Measurements from ENCODE around the gene TACC2. TPM values are rescaled to one million over a fixed set of nuclear protein-coding genes. Genes with fewer than 3 reads are reported as not detected.

TACC2 gene
- total RNA-seq, 4 donors from 2014 or later = 31.0 to 52.5 (median 42.2) TPM

DNA sequence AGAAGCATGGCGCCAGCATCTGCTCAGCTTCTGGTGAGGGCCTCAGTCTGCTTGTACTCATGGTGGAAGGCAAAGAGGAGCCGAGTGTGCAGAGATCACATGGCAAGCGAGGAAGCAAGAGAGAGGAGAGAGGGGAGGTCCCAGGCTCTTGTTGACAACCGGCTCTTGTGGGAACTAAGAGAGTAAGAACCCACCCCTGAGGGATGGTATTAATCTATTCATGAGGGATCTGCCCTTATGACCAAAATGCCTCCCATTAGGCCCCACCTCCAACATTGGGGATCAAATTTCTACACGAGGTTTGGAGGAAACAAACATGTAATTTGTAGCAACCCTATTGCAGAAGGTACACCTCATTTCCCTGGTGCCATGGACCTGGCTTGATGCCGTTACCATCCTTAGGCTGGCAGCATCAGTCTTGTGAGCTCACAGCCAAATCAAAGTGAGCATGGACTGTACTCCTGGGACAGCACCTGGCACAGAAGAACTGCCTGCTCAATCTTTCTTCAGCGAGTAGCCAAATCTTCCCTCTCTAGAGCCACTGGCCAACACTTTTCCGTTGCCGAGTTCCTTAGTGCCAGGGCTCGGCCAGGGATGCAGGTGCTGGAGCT lies 288.7 kb downstream of the TACC2 start:
- H3K9me3 ChIP-seq = no peaks in the 10 kb centered on the region
- WGBS, 2 donors = 80 to 83% methylated on average over 10 of the region's 10 CpGs
- TF ChIP-seq EP300 (IDR thresholded peaks at IDR 0.05) (no peak), POLR2A (IDR thresholded peaks at IDR 0.05) (no peak)
- TF ChIP-seq, protein P1, sequence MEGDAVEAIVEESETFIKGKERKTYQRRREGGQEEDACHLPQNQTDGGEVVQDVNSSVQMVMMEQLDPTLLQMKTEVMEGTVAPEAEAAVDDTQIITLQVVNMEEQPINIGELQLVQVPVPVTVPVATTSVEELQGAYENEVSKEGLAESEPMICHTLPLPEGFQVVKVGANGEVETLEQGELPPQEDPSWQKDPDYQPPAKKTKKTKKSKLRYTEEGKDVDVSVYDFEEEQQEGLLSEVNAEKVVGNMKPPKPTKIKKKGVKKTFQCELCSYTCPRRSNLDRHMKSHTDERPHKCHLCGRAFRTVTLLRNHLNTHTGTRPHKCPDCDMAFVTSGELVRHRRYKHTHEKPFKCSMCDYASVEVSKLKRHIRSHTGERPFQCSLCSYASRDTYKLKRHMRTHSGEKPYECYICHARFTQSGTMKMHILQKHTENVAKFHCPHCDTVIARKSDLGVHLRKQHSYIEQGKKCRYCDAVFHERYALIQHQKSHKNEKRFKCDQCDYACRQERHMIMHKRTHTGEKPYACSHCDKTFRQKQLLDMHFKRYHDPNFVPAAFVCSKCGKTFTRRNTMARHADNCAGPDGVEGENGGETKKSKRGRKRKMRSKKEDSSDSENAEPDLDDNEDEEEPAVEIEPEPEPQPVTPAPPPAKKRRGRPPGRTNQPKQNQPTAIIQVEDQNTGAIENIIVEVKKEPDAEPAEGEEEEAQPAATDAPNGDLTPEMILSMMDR (IDR thresholded peaks at IDR 0.05) = no peak
- H3K4me3 ChIP-seq = no peak overlapping the region
- H3K27me3 ChIP-seq = no peaks in the 10 kb centered on the region
- no peaks in the 10 kb centered on the region for H3K36me3 ChIP-seq
- no peak for DNase-seq (ENCODE audit: low spot score in 2 of 2)
- no peak overlapping the region for H3K27ac ChIP-seq
- peaks cover 0 to 3% (median 0%) of the 10 kb centered on the region in 4 donors for H3K4me1 ChIP-seq

DNA sequence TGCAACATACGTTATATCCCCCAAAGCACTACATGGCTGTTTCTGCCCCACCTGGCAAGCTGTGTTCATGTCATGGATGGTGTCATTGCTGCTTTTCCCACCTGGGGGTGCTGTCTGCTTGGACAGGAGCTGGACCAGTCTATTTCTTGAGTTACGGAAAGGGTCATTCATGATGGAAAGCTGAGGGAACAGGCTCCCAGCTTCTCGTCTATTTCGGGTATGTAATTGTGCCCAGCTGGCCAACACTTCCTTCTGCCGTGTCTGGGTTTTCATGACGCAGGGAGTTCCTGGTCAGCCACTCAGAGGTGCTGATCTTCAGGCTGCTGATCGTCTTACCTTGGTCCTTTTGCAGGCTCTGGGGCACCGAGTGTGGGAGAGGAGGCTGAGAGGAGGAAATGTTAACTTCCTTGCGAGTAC lies 290.8 kb downstream of the TACC2 start:
- Histone ChIP-seq H3K9me3 (no peaks in the 10 kb centered on the region), H3K4me3 (no peak overlapping the region), H3K27ac (no peak overlapping the region), H3K4me1 (peaks cover 0 to 3% (median 0%) of the 10 kb centered on the region in 4 donors), H3K36me3 (no peaks in the 10 kb centered on the region), H3K27me3 (no peaks in the 10 kb centered on the region)
- TF ChIP-seq, protein P1 (IDR thresholded peaks at IDR 0.05) = peak in 4 of 5 experiments; percentile 25 to 48 (median 39)
- TF ChIP-seq POLR2A (IDR thresholded peaks at IDR 0.05) = no peak
- no peak for DNase-seq (ENCODE audit: low spot score in 2 of 2)
- 29 to 30% methylated on average over 9 of the region's 9 CpGs for WGBS, 2 donors

DNA sequence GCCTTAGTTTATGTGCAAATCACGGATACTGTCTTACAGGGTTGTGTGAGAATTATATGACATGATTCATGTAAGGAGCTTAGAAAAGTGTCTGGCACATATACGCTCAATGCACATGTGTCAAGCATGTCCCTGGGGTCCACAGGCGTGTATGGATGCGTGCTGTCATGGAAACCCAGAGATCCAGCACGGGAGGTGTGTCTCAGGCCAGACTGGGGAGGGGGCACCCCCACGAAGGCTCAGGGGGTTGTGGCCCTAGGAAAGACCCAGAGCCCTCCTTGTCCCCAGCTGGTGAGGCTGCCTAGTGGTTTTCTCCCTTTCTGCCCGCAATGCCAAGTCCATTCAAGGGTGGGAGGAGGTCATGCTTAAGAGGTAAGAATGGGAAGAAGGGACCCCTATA lies 291.2 kb downstream of the TACC2 start:
- TF ChIP-seq EP300 (IDR thresholded peaks at IDR 0.05) = no peak
- TF ChIP-seq POLR2A (IDR thresholded peaks at IDR 0.05) = no peak
- TF ChIP-seq, protein P1 (IDR thresholded peaks at IDR 0.05) = no peak
- Histone ChIP-seq H3K4me3 (no peak overlapping the region), H3K36me3 (no peaks in the 10 kb centered on the region), H3K27me3 (no peaks in the 10 kb centered on the region), H3K27ac (no peak overlapping the region), H3K9me3 (no peaks in the 10 kb centered on the region), H3K4me1 (peaks cover 0 to 3% (median 0%) of the 10 kb centered on the region in 4 donors)
- no peak for DNase-seq (ENCODE audit: low spot score in 2 of 2)
- 64 to 69% methylated on average over 7 of the region's 7 CpGs for WGBS, 2 donors

DNA sequence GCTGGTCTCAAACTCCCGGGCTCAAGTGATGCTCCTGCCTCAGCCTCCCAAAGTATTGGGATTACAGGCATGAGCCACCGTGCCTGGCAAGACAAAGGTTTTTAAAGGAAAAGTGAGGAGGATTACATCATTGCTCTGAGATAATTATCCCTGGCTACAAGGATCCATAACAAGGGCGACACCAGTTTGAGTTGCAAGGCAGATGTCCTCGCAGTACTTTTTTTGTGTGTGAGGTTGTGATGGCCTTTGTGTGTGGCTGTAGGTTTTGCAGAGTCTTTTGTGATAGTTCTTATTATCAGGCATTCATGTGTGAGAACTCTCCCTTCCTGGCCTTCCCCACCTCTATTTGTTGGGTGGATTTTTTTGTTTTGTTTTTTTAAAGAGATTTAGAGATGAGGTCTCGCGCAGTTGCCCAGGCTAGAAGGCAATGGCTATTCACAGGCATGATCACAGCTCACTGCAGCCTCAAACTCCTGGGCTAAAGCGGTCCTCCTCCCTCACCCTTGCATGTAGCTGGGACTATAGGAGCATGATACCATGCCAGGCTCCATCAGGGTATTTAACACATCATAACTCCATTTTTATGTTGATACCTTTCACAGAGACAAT lies 292.2 kb downstream of the TACC2 start:
- DNase-seq (ENCODE audit: low spot score in 2 of 2) = no peak
- Histone ChIP-seq H3K36me3 (no peaks in the 10 kb centered on the region), H3K27ac (no peak overlapping the region), H3K27me3 (no peaks in the 10 kb centered on the region), H3K4me1 (peaks cover 0 to 3% (median 0%) of the 10 kb centered on the region in 4 donors), H3K9me3 (no peaks in the 10 kb centered on the region), H3K4me3 (no peak overlapping the region)
- TF ChIP-seq EP300 (IDR thresholded peaks at IDR 0.05) (no peak), POLR2A (IDR thresholded peaks at IDR 0.05) (no peak)
- TF ChIP-seq, protein P1 (IDR thresholded peaks at IDR 0.05) = no peak
- WGBS, 2 donors = 89 to 91% methylated on average over 7 of the region's 7 CpGs

DNA sequence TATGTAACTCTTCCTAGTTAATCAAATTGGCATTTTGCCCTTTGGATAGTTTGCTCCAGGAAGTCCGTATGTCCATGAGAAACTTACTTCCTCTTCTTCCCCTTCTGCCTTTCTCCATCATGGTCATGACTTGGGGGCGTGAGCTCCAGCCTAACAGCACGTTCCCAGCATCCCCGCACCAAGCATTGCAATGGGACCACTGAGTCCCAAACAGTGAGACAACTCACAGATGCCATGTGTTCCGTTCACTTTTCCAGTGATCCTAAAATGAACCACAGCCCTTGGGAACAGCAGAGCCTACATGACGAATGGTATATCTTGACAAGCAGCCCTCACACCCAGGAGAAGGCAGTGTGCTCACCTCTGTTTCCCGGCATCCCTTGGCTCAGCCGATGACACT lies 292.8 kb downstream of the TACC2 start:
- WGBS, 2 donors = 90 to 92% methylated on average over 8 of the region's 8 CpGs
- Histone ChIP-seq H3K9me3 (no peaks in the 10 kb centered on the region), H3K36me3 (no peaks in the 10 kb centered on the region), H3K27me3 (no peaks in the 10 kb centered on the region), H3K27ac (no peak overlapping the region), H3K4me3 (no peak overlapping the region), H3K4me1 (peaks cover 0 to 3% (median 0%) of the 10 kb centered on the region in 4 donors)
- DNase-seq (ENCODE audit: low spot score in 2 of 2) = no peak
- TF ChIP-seq POLR2A (IDR thresholded peaks at IDR 0.05) (no peak), EP300 (IDR thresholded peaks at IDR 0.05) (no peak)
- TF ChIP-seq, protein P1 (IDR thresholded peaks at IDR 0.05) = no peak

Data from tibial nerve (tissue), 4 donors.